ENCODE measurements around the gene CD81.
"Not testable (repeated sequence)": the region's sequence is repeated elsewhere in the genome, so short reads cannot be mapped to it uniquely, and the experiment has no call there.

Gene CD81

GRCh38 chr11:2357651-2358050, 19.5 kb upstream of the CD81 start:
- DNase-seq: not testable (repeated sequence)

- no peak for DNase-seq
Observed at GRCh38 chr11:2358754-2359442, 18.2 kb upstream of the CD81 start.

GRCh38 chr11:2359557-2359956, 17.6 kb upstream of the CD81 start:
- no peak for DNase-seq

GRCh38 chr11:2360081-2360642, 16.9 kb upstream of the CD81 start:
- DNase-seq: no peak

GRCh38 chr11:2361565-2361964, 15.5 kb upstream of the CD81 start:
- no peak for DNase-seq

GRCh38 chr11:2362414-2362813, 14.7 kb upstream of the CD81 start:
- DNase-seq: no peak

- DNase-seq: no peak
Observed at GRCh38 chr11:2363130-2363529, 14.0 kb upstream of the CD81 start.

GRCh38 chr11:2363577-2364370, 13.3 kb upstream of the CD81 start:
- no peak for DNase-seq

GRCh38 chr11:2364386-2364785, 12.7 kb upstream of the CD81 start:
- DNase-seq: not testable (repeated sequence)

GRCh38 chr11:2365571-2366210, 11.4 kb upstream of the CD81 start:
- no peak for DNase-seq

- peak; percentile 18 for DNase-seq
Observed at GRCh38 chr11:2366276-2366675, 10.8 kb upstream of the CD81 start.

- DNase-seq: no peak
Observed at GRCh38 chr11:2366733-2367132, 10.4 kb upstream of the CD81 start.

GRCh38 chr11:2367266-2368160, 9.6 kb upstream of the CD81 start:
- no peak for DNase-seq

GRCh38 chr11:2368178-2368850, 8.8 kb upstream of the CD81 start:
- no peak for DNase-seq

GRCh38 chr11:2368851-2369180, 8.3 kb upstream of the CD81 start:
- DNase-seq: no peak

- no peak for DNase-seq
Observed at GRCh38 chr11:2369320-2369719, 7.8 kb upstream of the CD81 start.

- DNase-seq: no peak
Observed at GRCh38 chr11:2369896-2370295, 7.2 kb upstream of the CD81 start.

GRCh38 chr11:2374456-2375201, 2.5 kb upstream of the CD81 start:
- DNase-seq: no peak

GRCh38 chr11:2375341-2375853, 1.7 kb upstream of the CD81 start:
- no peak for DNase-seq

GRCh38 chr11:2375964-2376551, 1.1 kb upstream of the CD81 start:
- DNase-seq: no peak

Measured in hematopoietic multipotent progenitor cell treated with erythropoietin and hydrocortisone succinate and interleukin-3 and kit ligand, for 8 days (in vitro differentiated cells).